Hepatocyte (in vitro differentiated cells): ENCODE data around the gene LRCOL1.

ENCODE experiments used
- EZH2 ChIP-seq: fragments of 200-600 bp; sonication (generic); IDR thresholded peaks from 2 replicates; pipeline ENCODE4 v1.6.1; 2016; ENCODE audit warnings: antibody characterized with exemption, mild to moderate bottlenecking, borderline replicate concordance
- EZH2phosphoT487 ChIP-seq: fragments of 200-600 bp; sonication (generic); IDR thresholded peaks from one replicate; pipeline ENCODE4 v1.6.1; 2018; ENCODE audit warnings: antibody characterized with exemption, mild to moderate bottlenecking, low read depth, moderate library complexity; ENCODE audit not compliant: unreplicated experiment, severe bottlenecking
- TF ChIP-seq, protein P1 (sequence below): fragments of 200-600 bp; sonication (generic); IDR thresholded peaks from 2 replicates; pipeline ENCODE4 v1.5.1; 2016; ENCODE audit warnings: antibody characterized with exemption, mild to moderate bottlenecking; ENCODE audit not compliant: poor library complexity

- TF ChIP-seq, protein P1, sequence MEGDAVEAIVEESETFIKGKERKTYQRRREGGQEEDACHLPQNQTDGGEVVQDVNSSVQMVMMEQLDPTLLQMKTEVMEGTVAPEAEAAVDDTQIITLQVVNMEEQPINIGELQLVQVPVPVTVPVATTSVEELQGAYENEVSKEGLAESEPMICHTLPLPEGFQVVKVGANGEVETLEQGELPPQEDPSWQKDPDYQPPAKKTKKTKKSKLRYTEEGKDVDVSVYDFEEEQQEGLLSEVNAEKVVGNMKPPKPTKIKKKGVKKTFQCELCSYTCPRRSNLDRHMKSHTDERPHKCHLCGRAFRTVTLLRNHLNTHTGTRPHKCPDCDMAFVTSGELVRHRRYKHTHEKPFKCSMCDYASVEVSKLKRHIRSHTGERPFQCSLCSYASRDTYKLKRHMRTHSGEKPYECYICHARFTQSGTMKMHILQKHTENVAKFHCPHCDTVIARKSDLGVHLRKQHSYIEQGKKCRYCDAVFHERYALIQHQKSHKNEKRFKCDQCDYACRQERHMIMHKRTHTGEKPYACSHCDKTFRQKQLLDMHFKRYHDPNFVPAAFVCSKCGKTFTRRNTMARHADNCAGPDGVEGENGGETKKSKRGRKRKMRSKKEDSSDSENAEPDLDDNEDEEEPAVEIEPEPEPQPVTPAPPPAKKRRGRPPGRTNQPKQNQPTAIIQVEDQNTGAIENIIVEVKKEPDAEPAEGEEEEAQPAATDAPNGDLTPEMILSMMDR: no peak
- TF ChIP-seq EZH2 (no peak), EZH2phosphoT487 (no peak)
These were observed at the start of gene LRCOL1 for GRCh38 chr12:132610051-132610759.
